Mesenchymal stem cell (in vitro differentiated cells and primary cell): ENCODE results near the gene KLHL41.
"Not testable (repeated sequence)": the region's sequence is repeated elsewhere in the genome, so short reads cannot be mapped to it uniquely, and the experiment has no call there.

Experiments used
- DNase-seq: peaks from one replicate; pipeline ENCODE4 v3.0.0-alpha.2; 2013
- H2AFZ ChIP-seq: one replicate; pipeline ENCODE4 v1.6.1; 2013; ENCODE audit warnings: low read depth, mild to moderate bottlenecking, control low read depth, inconsistent platforms, low read length, moderate library complexity
- H2AK5ac ChIP-seq: 2 replicates; pipeline ENCODE4 v1.6.1; 2013; ENCODE audit warnings: low read length, moderate library complexity, mild to moderate bottlenecking, inconsistent platforms; ENCODE audit not compliant: severe bottlenecking
- H2BK120ac ChIP-seq: one replicate; pipeline ENCODE4 v1.6.1; 2013; ENCODE audit warnings: low read depth, mild to moderate bottlenecking, inconsistent platforms, low read length, moderate library complexity
- H2BK12ac ChIP-seq, 2 experiments: one replicate each; pipeline ENCODE4 v1.6.1; 2013; ENCODE audit warnings: inconsistent platforms in 2 of 2, low read length in 2 of 2, mild to moderate bottlenecking in 2 of 2, moderate library complexity in 2 of 2, control low read depth in 1 of 2
- H2BK15ac ChIP-seq: one replicate; pipeline ENCODE4 v1.6.1; 2013; ENCODE audit warnings: mild to moderate bottlenecking, low read depth, inconsistent platforms; ENCODE audit not compliant: poor library complexity, severe bottlenecking
- H2BK5ac ChIP-seq: 2 replicates; pipeline ENCODE4 v1.6.1; 2013; ENCODE audit warnings: low read depth, mild to moderate bottlenecking, low read length, control low read depth, inconsistent platforms; ENCODE audit not compliant: poor library complexity, severe bottlenecking
- H3K14ac ChIP-seq, 2 experiments: one replicate each; pipeline ENCODE4 v1.6.1; 2013; ENCODE audit warnings: inconsistent platforms in 2 of 2, low read length in 2 of 2, control low read depth in 1 of 2, mild to moderate bottlenecking in 1 of 2, moderate library complexity in 1 of 2
- H3K18ac ChIP-seq, 2 experiments: one replicate each; pipeline ENCODE4 v1.6.1; 2013; ENCODE audit warnings: inconsistent platforms in 2 of 2, low read length in 2 of 2, control low read depth in 1 of 2, low read depth in 1 of 2, mild to moderate bottlenecking in 1 of 2
- H3K23ac ChIP-seq, 2 experiments: one replicate each; pipeline ENCODE4 v1.6.1; 2013; ENCODE audit warnings: inconsistent platforms in 2 of 2, low read length in 2 of 2, mild to moderate bottlenecking in 2 of 2, moderate library complexity in 2 of 2, control low read depth in 1 of 2
- H3K27ac ChIP-seq: 2 replicates; pipeline ENCODE4 v1.5.1; 2013; ENCODE audit warnings: mild to moderate bottlenecking, moderate library complexity, low read length, control low read depth, inconsistent platforms; ENCODE audit not compliant: poor library complexity, severe bottlenecking
- H3K27me3 ChIP-seq, 2 experiments: 2 replicates each; pipeline versions ENCODE4 v1.6.1 to v1.7.0; 2013; ENCODE audit warnings: low read length in 2 of 2, mild to moderate bottlenecking in 2 of 2, moderate library complexity in 2 of 2, control low read depth in 1 of 2, inconsistent platforms in 1 of 2; ENCODE audit not compliant: control insufficient read depth in 1 of 2, insufficient read depth in 1 of 2
- H3K36me3 ChIP-seq, 2 experiments: 2 replicates each; pipeline versions ENCODE4 v1.6.1 to v1.7.0; 2013; ENCODE audit warnings: low read length in 2 of 2, control low read depth in 1 of 2, inconsistent platforms in 1 of 2, low read depth in 1 of 2, mild to moderate bottlenecking in 1 of 2; ENCODE audit not compliant: insufficient read depth in 2 of 2, control insufficient read depth in 1 of 2
- H3K4ac ChIP-seq, 2 experiments: one replicate each; pipeline ENCODE4 v1.6.1; 2013; ENCODE audit warnings: inconsistent platforms in 2 of 2, low read length in 2 of 2, mild to moderate bottlenecking in 2 of 2, moderate library complexity in 2 of 2, control low read depth in 1 of 2, low read depth in 1 of 2
- H3K4me1 ChIP-seq: 2 replicates; pipeline ENCODE4 v1.6.1; 2013; ENCODE audit warnings: low read depth, low read length, control low read depth; ENCODE audit not compliant: control insufficient read depth, insufficient read depth
- H3K4me2 ChIP-seq: 2 replicates; pipeline ENCODE4 v1.6.1; 2013; ENCODE audit warnings: low read length, mild to moderate bottlenecking, inconsistent platforms; ENCODE audit not compliant: poor library complexity, severe bottlenecking
- H3K4me3 ChIP-seq, 2 experiments: 2 replicates each; pipeline versions ENCODE4 v1.5.1 to v1.7.0; 2013; ENCODE audit warnings: low read length in 2 of 2, mild to moderate bottlenecking in 2 of 2, control low read depth in 1 of 2, low read depth in 1 of 2; ENCODE audit not compliant: insufficient read depth in 1 of 2
- H3K79me1 ChIP-seq: replicated peaks from 2 replicates; pipeline ENCODE4 v1.6.1; 2013; ENCODE audit warnings: mild to moderate bottlenecking, control low read depth, low read length, inconsistent platforms; ENCODE audit not compliant: poor library complexity, severe bottlenecking
- H3K9ac ChIP-seq: 2 replicates; pipeline ENCODE4 v1.7.0; 2013; ENCODE audit warnings: mild to moderate bottlenecking, low read length, moderate library complexity
- H3K9me3 ChIP-seq: 2 replicates; pipeline ENCODE4 v1.7.0; 2013; ENCODE audit warnings: mild to moderate bottlenecking, low read length; ENCODE audit not compliant: control insufficient read depth
- H4K8ac ChIP-seq: one replicate; pipeline ENCODE4 v1.6.1; 2013; ENCODE audit warnings: inconsistent platforms, mild to moderate bottlenecking, low read length, moderate library complexity
- H4K91ac ChIP-seq: one replicate; pipeline ENCODE4 v1.6.1; 2013; ENCODE audit warnings: mild to moderate bottlenecking, low read length, inconsistent platforms
- WGBS: methylation state at CpG from one replicate; pipeline ENCODE4 v1.1.7; 2013; ENCODE audit warnings: mixed read lengths; 5-methylcytosine and 5-hydroxymethylcytosine counted together

KLHL41 gene

GRCh38 chr2:169562519-169562918 lies 53.0 kb downstream of the KLHL41 start:
- Histone ChIP-seq H3K27ac (no peak overlapping the region), H4K91ac (no peak overlapping the region), H4K8ac (no peak overlapping the region), H3K9me3 (no peaks in the 10 kb centered on the region), H3K27me3 (no peaks in the 10 kb centered on the region), H3K23ac (no peak overlapping the region), H2BK12ac (no peak overlapping the region), H3K4me2 (no peak overlapping the region), H2AK5ac (no peak overlapping the region), H2BK5ac (no peak overlapping the region), H3K18ac (no peak overlapping the region), H2BK15ac (no peak overlapping the region), H2BK120ac (no peak overlapping the region), H3K79me1 (peaks cover 4% of the 10 kb centered on the region), H3K4me1 (no peaks in the 10 kb centered on the region), H3K4ac (no peak overlapping the region), H3K36me3 (no peaks in the 10 kb centered on the region), H2AFZ (no peak overlapping the region), H3K4me3 (no peak overlapping the region), H3K9ac (no peak overlapping the region), H3K14ac (no peak overlapping the region)
- WGBS, result 98% methylated on average over 2 of the region's 2 CpGs
- DNase-seq, result no peak

GRCh38 chr2:169565686-169566085 lies 56.2 kb downstream of the KLHL41 start:
- H3K18ac ChIP-seq, result no peak overlapping the region
- no peak overlapping the region for H3K27ac ChIP-seq
- H3K79me1 ChIP-seq, result peaks cover 4% of the 10 kb centered on the region
- H2BK15ac ChIP-seq, result no peak overlapping the region
- no peak overlapping the region for H4K8ac ChIP-seq
- H2BK5ac ChIP-seq, result no peak overlapping the region
- 100% methylated on average over 1 of the region's 1 CpG for WGBS
- DNase-seq, result no peak
- no peak overlapping the region for H2BK120ac ChIP-seq
- no peak overlapping the region for H3K9ac ChIP-seq
- no peak overlapping the region for H3K4ac ChIP-seq
- no peaks in the 10 kb centered on the region for H3K9me3 ChIP-seq
- H3K36me3 ChIP-seq, result peaks cover 0 to 3% of the 10 kb centered on the region in 2 experiments
- H2AK5ac ChIP-seq, result no peak overlapping the region
- no peak overlapping the region for H3K4me3 ChIP-seq
- H3K4me2 ChIP-seq, result no peak overlapping the region
- H2BK12ac ChIP-seq, result no peak overlapping the region
- no peak overlapping the region for H3K14ac ChIP-seq
- no peak overlapping the region for H4K91ac ChIP-seq
- no peaks in the 10 kb centered on the region for H3K4me1 ChIP-seq
- H3K27me3 ChIP-seq, result no peaks in the 10 kb centered on the region
- no peak overlapping the region for H2AFZ ChIP-seq
- no peak overlapping the region for H3K23ac ChIP-seq

GRCh38 chr2:169569948-169570347 lies 60.4 kb downstream of the KLHL41 start:
- Histone ChIP-seq H3K4me3 (no peak overlapping the region), H2BK15ac (no peak overlapping the region)

GRCh38 chr2:169570752-169571151 lies 61.2 kb downstream of the KLHL41 start:
- 89% methylated on average over 4 of the region's 4 CpGs for WGBS
- not testable (repeated sequence) for H3K27ac ChIP-seq
- peaks cover 11% of the 10 kb centered on the region for H3K79me1 ChIP-seq

More at GRCh38 chr2:169569948-169570347, 60.4 kb downstream of the KLHL41 start:
- no peak overlapping the region for H3K18ac ChIP-seq
- H3K79me1 ChIP-seq, result peaks cover 11% of the 10 kb centered on the region
- H3K9ac ChIP-seq, result no peak overlapping the region
- H4K8ac ChIP-seq, result no peak overlapping the region
- no peak overlapping the region for H3K23ac ChIP-seq
- H3K36me3 ChIP-seq, result peaks cover 0 to 3% of the 10 kb centered on the region in 2 experiments
- no peak overlapping the region for H3K14ac ChIP-seq
- no peak overlapping the region for H3K4ac ChIP-seq
- no peaks in the 10 kb centered on the region for H3K27me3 ChIP-seq
- DNase-seq, result no peak
- 77% methylated on average over 2 of the region's 2 CpGs for WGBS
- H2BK120ac ChIP-seq, result no peak overlapping the region
- H2AK5ac ChIP-seq, result no peak overlapping the region
- H4K91ac ChIP-seq, result no peak overlapping the region
- H3K4me1 ChIP-seq, result no peaks in the 10 kb centered on the region
- no peak overlapping the region for H2BK12ac ChIP-seq
- no peak overlapping the region for H3K4me2 ChIP-seq
- no peak overlapping the region for H2BK5ac ChIP-seq
- H3K9me3 ChIP-seq, result no peaks in the 10 kb centered on the region
- no peak overlapping the region for H3K27ac ChIP-seq
- H2AFZ ChIP-seq, result no peak overlapping the region

More at GRCh38 chr2:169570752-169571151, 61.2 kb downstream of the KLHL41 start:
- H3K9me3 ChIP-seq, H3K27me3 ChIP-seq, H2BK12ac ChIP-seq, H3K9ac ChIP-seq, H3K4me1 ChIP-seq, H3K4ac ChIP-seq, H3K18ac ChIP-seq, H3K23ac ChIP-seq, H3K4me3 ChIP-seq, H4K91ac ChIP-seq, H3K4me2 ChIP-seq, H2BK120ac ChIP-seq, H2AFZ ChIP-seq, H3K14ac ChIP-seq, H3K36me3 ChIP-seq, DNase-seq, H2BK5ac ChIP-seq, H2AK5ac ChIP-seq, H4K8ac ChIP-seq, H2BK15ac ChIP-seq: not testable (repeated sequence)
